ENCODE measurements around the gene CTRB1.

DNA sequence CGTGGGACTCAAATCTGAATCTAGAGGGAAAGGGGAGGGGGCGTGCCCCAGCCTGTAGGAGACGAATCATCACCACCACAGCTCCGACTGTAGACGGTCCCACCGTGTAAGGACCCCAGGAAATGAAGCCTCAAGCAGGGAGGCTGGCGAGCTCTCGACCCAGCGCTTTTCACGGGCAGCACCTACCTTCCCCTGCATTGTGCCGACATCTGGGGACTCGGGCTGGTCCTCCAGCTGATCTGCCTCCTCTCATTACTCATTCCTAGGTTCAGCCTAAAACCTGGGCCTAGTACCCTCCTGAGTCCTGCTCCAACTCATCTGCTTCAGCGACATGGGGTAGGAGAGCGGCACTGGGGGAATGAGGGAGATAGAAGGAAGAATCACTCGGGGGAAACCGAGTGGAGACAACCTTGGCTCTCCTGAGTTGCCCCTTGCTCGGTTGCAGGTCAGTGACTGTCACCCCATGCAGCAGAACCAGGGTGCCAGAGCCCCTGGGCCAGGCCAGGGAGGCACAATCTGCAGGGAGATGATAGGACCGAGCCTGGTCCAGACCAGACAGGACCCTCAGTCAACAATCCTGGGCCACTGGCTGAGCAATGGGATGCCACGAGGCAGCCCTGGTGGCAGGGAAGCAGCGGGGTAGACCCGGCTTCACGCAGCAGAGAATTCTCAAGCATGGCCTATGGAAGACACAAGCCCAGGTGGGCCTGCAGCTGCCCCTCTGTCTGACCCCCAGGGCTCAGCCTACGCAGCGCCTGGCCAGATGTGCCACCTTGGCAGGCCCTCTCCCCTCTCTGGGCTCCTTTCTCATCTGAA, 33.5 kb downstream of the CTRB1 start:
- TF ChIP-seq, protein P1, sequence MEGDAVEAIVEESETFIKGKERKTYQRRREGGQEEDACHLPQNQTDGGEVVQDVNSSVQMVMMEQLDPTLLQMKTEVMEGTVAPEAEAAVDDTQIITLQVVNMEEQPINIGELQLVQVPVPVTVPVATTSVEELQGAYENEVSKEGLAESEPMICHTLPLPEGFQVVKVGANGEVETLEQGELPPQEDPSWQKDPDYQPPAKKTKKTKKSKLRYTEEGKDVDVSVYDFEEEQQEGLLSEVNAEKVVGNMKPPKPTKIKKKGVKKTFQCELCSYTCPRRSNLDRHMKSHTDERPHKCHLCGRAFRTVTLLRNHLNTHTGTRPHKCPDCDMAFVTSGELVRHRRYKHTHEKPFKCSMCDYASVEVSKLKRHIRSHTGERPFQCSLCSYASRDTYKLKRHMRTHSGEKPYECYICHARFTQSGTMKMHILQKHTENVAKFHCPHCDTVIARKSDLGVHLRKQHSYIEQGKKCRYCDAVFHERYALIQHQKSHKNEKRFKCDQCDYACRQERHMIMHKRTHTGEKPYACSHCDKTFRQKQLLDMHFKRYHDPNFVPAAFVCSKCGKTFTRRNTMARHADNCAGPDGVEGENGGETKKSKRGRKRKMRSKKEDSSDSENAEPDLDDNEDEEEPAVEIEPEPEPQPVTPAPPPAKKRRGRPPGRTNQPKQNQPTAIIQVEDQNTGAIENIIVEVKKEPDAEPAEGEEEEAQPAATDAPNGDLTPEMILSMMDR (IDR thresholded peaks at IDR 0.05 in 2 of 3, conservative IDR thresholded peaks at IDR 0.05 in 1 of 3; ENCODE audit: borderline replicate concordance in 1 of 3, insufficient read depth in 1 of 3, low read depth in 2 of 3, low read length in 2 of 3) = no peak
- no peak for TF ChIP-seq POLR2A (IDR thresholded peaks at IDR 0.05; ENCODE audit: borderline replicate concordance, extremely low read depth, insufficient read depth, insufficient read length)
